ENCODE data around the gene RGS3.

Gene RGS3

GRCh38 chr9:113618836-113619490 is 155.4 kb downstream of the RGS3 start:
- DNase-seq (ENCODE audit: low read depth, low spot score) = no peak

GRCh38 chr9:113619491-113620376 is 156.2 kb downstream of the RGS3 start:
- DNase-seq (ENCODE audit: low read depth, low spot score) = no peak

GRCh38 chr9:113620377-113621161 is 157.0 kb downstream of the RGS3 start:
- no peak for DNase-seq (ENCODE audit: low read depth, low spot score)

- DNase-seq (ENCODE audit: low read depth, low spot score) = no peak
Measured at GRCh38 chr9:113621309-113621791, 157.8 kb downstream of the RGS3 start.

- DNase-seq (ENCODE audit: low read depth, low spot score) = no peak
Measured at GRCh38 chr9:113621980-113622379, 158.5 kb downstream of the RGS3 start.

- DNase-seq (ENCODE audit: low read depth, low spot score) = no peak
Measured at GRCh38 chr9:113622600-113623400, 159.3 kb downstream of the RGS3 start.

- no peak for DNase-seq (ENCODE audit: low read depth, low spot score)
Measured at GRCh38 chr9:113623851-113624485, 160.4 kb downstream of the RGS3 start.

- no peak for DNase-seq (ENCODE audit: low read depth, low spot score)
Measured at GRCh38 chr9:113624721-113625120, 161.2 kb downstream of the RGS3 start.

- DNase-seq (ENCODE audit: low read depth, low spot score) = no peak
Measured at GRCh38 chr9:113625486-113625885, 162.0 kb downstream of the RGS3 start.

GRCh38 chr9:113626735-113627495 is 163.4 kb downstream of the RGS3 start:
- DNase-seq (ENCODE audit: low read depth, low spot score) = no peak

GRCh38 chr9:113628621-113629020 is 165.1 kb downstream of the RGS3 start:
- no peak for DNase-seq (ENCODE audit: low read depth, low spot score)

- no peak for DNase-seq (ENCODE audit: low read depth, low spot score)
Measured at GRCh38 chr9:113630386-113631136, 167.0 kb downstream of the RGS3 start.

GRCh38 chr9:113631137-113631765 is 167.7 kb downstream of the RGS3 start:
- no peak for DNase-seq (ENCODE audit: low read depth, low spot score)

GRCh38 chr9:113631871-113632665 is 168.5 kb downstream of the RGS3 start:
- no peak for DNase-seq (ENCODE audit: low read depth, low spot score)

- no peak for DNase-seq (ENCODE audit: low read depth, low spot score)
Measured at GRCh38 chr9:113632776-113633590, 169.5 kb downstream of the RGS3 start.

GRCh38 chr9:113633782-113634595 is 170.5 kb downstream of the RGS3 start:
- no peak for DNase-seq (ENCODE audit: low read depth, low spot score)

Measured in activated CD4-positive, CD25-positive, alpha-beta regulatory T cell treated with anti-CD3 and anti-CD28 coated beads, Interleukin-2, amount 50 U/mL, for 16 hours (primary cell).